NCI-H2029 treated with DMSO at 0.1 percent for 48 hours (cell line): Measurements from ENCODE around the gene LHPP.

ENCODE experiments used
- DNase-seq: peaks from one replicate; lab custom pipeline; 2025; lab: John Stamatoyannopoulos, UW

The LHPP gene

GRCh38 chr10:124448696-124449169 lies 12.9 kb upstream of the LHPP start:
- DNase-seq, result no peak

GRCh38 chr10:124449170-124450011 lies 12.2 kb upstream of the LHPP start:
- DNase-seq, result no peak

- no peak for DNase-seq
These were observed 11.4 kb upstream of the LHPP start, which contains the start of gene NKX1-2 for GRCh38 chr10:124450012-124450782. Gene NKX1-2 (minus strand): TSS chr10:124450035. CDS start chr10:124449943, 92 bp downstream.

GRCh38 chr10:124450783-124451057 lies 10.9 kb upstream of the LHPP start:
- no peak for DNase-seq

GRCh38 chr10:124451276-124451675 lies 10.3 kb upstream of the LHPP start:
- DNase-seq, result no peak

- DNase-seq, result no peak
These were observed 7.5 kb upstream of the LHPP start for GRCh38 chr10:124453960-124454610.

GRCh38 chr10:124455441-124455840 lies 6.2 kb upstream of the LHPP start:
- no peak for DNase-seq

- DNase-seq, result no peak
These were observed 3.1 kb upstream of the LHPP start for GRCh38 chr10:124458473-124458872.

- DNase-seq, result no peak
These were observed 2.7 kb upstream of the LHPP start for GRCh38 chr10:124458889-124459288.

GRCh38 chr10:124459395-124459794 lies 2.2 kb upstream of the LHPP start:
- no peak for DNase-seq

GRCh38 chr10:124460144-124460543 lies 1.5 kb upstream of the LHPP start:
- DNase-seq, result no peak

GRCh38 chr10:124462348-124462695 lies 699 bp downstream of the LHPP start:
- DNase-seq, result no peak

- DNase-seq, result no peak
These were observed 2.7 kb downstream of the LHPP start for GRCh38 chr10:124464028-124464965.

- DNase-seq, result no peak
These were observed 3.6 kb downstream of the LHPP start for GRCh38 chr10:124465003-124465776.

- no peak for DNase-seq
These were observed 4.3 kb downstream of the LHPP start for GRCh38 chr10:124465777-124466488.

GRCh38 chr10:124467165-124467564 lies 5.5 kb downstream of the LHPP start:
- no peak for DNase-seq

GRCh38 chr10:124468624-124469023 lies 7.0 kb downstream of the LHPP start:
- no peak for DNase-seq

- no peak for DNase-seq
These were observed 8.4 kb downstream of the LHPP start for GRCh38 chr10:124469956-124470484.

- no peak for DNase-seq
These were observed 9.2 kb downstream of the LHPP start for GRCh38 chr10:124470544-124471434.
